ENCODE measurements around the gene JARID2.

JARID2 gene

GRCh38 chr6:15384901-15385300 is 139.0 kb downstream of the JARID2 start:
- DNase-seq: no peak

GRCh38 chr6:15385521-15385920 is 139.7 kb downstream of the JARID2 start:
- DNase-seq: no peak

- DNase-seq: no peak
Measured at GRCh38 chr6:15386110-15386755, 140.4 kb downstream of the JARID2 start.

- peak; percentile 33 for DNase-seq
Measured at GRCh38 chr6:15386756-15387112, 140.9 kb downstream of the JARID2 start.

- no peak for DNase-seq
Measured at GRCh38 chr6:15387118-15387517, 141.2 kb downstream of the JARID2 start.

GRCh38 chr6:15389084-15389764 is 143.4 kb downstream of the JARID2 start:
- no peak for DNase-seq

- peak; percentile 38 for DNase-seq
Measured at GRCh38 chr6:15389765-15390723, 144.2 kb downstream of the JARID2 start.

GRCh38 chr6:15391500-15391899 is 145.6 kb downstream of the JARID2 start:
- DNase-seq: no peak

- peak; percentile 85 for DNase-seq
Measured at GRCh38 chr6:15392182-15392581, 146.3 kb downstream of the JARID2 start.

- no peak for DNase-seq
Measured at GRCh38 chr6:15393605-15394004, 147.7 kb downstream of the JARID2 start.

- DNase-seq: no peak
Measured at GRCh38 chr6:15395087-15395486, 149.2 kb downstream of the JARID2 start.

- no peak for DNase-seq
Measured at GRCh38 chr6:15396808-15397207, 150.9 kb downstream of the JARID2 start.

- no peak for DNase-seq
Measured at GRCh38 chr6:15398633-15399275, 152.9 kb downstream of the JARID2 start.

- DNase-seq: peak; percentile 46
Measured at GRCh38 chr6:15399641-15400470, 154.0 kb downstream of the JARID2 start.

- DNase-seq: peak; percentile 57
Measured at GRCh38 chr6:15400572-15401004, 154.7 kb downstream of the JARID2 start.

- DNase-seq: no peak
Measured at GRCh38 chr6:15401120-15401519, 155.3 kb downstream of the JARID2 start.

- no peak for DNase-seq
Measured at GRCh38 chr6:15401769-15402250, 155.9 kb downstream of the JARID2 start.

GRCh38 chr6:15402406-15403045 is 156.7 kb downstream of the JARID2 start:
- DNase-seq: no peak

- no peak for DNase-seq
Measured at GRCh38 chr6:15403094-15403755, 157.4 kb downstream of the JARID2 start.

GRCh38 chr6:15404685-15404980 is 158.8 kb downstream of the JARID2 start:
- DNase-seq: no peak

Data from NCI-H524 treated with DMSO at 0.1 percent for 48 hours (cell line).